OCI-LY3 (cell line): Measurements from ENCODE around the gene ABCG5.

Experiments used
- H2AFZ ChIP-seq: fragments of 200-600, 300-600 bp; shearing (Covaris generic); 2 replicates; pipeline ENCODE4 v1.6.0; 2014; ENCODE audit warnings: antibody characterized with exemption, low read depth, low read length
- H3K27ac ChIP-seq: fragments of 200-600, 300-600 bp; sonication (generic); 2 replicates; pipeline ENCODE4 v1.5.1; 2014; ENCODE audit warnings: mild to moderate bottlenecking, low read length, moderate library complexity, mixed read lengths
- H3K27me3 ChIP-seq: fragments of 200-600, 300-600 bp; sonication (generic); 2 replicates; pipeline ENCODE4 v1.6.1; 2014; ENCODE audit warnings: low read depth, low read length, mixed read lengths
- H3K36me3 ChIP-seq: fragments of 200-600, 300-600 bp; sonication (generic); replicated peaks from 2 replicates; pipeline ENCODE3; 2014; ENCODE audit warnings: low read depth, low read length, mixed read lengths
- H3K4me1 ChIP-seq: fragments of 300-600, 200-600 bp; sonication (generic); 2 replicates; pipeline ENCODE4 v1.6.1; 2014; ENCODE audit warnings: low read length, mixed read lengths
- H3K4me2 ChIP-seq: fragments of 200-600, 300-600 bp; sonication (generic); 2 replicates; pipeline ENCODE4 v1.6.1; 2014; ENCODE audit warnings: low read length, mixed read lengths
- H3K4me3 ChIP-seq: fragments of 300-600, 200-600 bp; sonication (generic); 2 replicates; pipeline ENCODE4 v1.5.1; 2014; ENCODE audit warnings: antibody characterized with exemption, mild to moderate bottlenecking, low read length, moderate library complexity
- H3K79me2 ChIP-seq: fragments of 300-600, 200-600 bp; shearing (Covaris generic); 2 replicates; pipeline ENCODE4 v1.6.1; 2014; ENCODE audit warnings: mild to moderate bottlenecking, low read length, mixed read lengths
- H3K9ac ChIP-seq: fragments of 300-600, 200-600 bp; shearing (Covaris generic); 2 replicates; pipeline ENCODE4 v1.6.0; 2014; ENCODE audit warnings: mild to moderate bottlenecking, low read length, moderate library complexity
- H3K9me3 ChIP-seq: fragments of 200-600, 300-600 bp; shearing (Covaris generic); 2 replicates; pipeline ENCODE4 v1.6.1; 2014; ENCODE audit warnings: low read length, mixed read lengths; ENCODE audit not compliant: insufficient read depth
- H4K20me1 ChIP-seq: fragments of 200-600, 300-600 bp; sonication (generic); 2 replicates; pipeline ENCODE4 v1.6.1; 2016; ENCODE audit warnings: low read length, mixed read lengths; ENCODE audit not compliant: insufficient read depth
- EZH2phosphoT487 ChIP-seq: fragments of 200-600 bp; shearing (Covaris generic); IDR thresholded peaks from 2 replicates; pipeline ENCODE4 v1.6.1; 2018; ENCODE audit warnings: antibody characterized with exemption, mixed run types, low read depth
- TF ChIP-seq, protein P1 (sequence below): fragments of 200-600, 300-600 bp; sonication (generic); IDR thresholded peaks from 2 replicates; pipeline ENCODE4 v1.5.1; 2014; ENCODE audit warnings: antibody characterized with exemption, low read length, low read depth

Gene ABCG5

DNA sequence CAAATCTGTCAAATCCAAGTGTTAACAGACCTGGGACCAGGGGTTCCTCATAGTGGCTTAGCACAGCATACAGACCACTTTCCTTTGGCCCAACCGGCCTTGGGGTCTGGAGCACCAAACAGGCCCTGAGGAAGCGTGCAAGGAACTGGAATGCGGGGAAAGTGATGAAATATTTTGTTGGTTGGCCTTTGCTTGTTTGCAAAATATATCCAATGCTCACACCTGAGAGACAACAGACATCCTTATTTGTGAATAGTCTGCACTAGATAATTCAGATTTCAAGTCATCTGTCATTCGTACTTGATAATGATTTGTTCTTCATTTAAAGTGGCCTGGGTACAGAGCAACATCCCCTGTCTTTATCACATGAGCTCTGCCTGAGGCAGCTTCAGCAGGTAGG is 43.7 kb upstream of the ABCG5 start:
- TF ChIP-seq, protein P1, sequence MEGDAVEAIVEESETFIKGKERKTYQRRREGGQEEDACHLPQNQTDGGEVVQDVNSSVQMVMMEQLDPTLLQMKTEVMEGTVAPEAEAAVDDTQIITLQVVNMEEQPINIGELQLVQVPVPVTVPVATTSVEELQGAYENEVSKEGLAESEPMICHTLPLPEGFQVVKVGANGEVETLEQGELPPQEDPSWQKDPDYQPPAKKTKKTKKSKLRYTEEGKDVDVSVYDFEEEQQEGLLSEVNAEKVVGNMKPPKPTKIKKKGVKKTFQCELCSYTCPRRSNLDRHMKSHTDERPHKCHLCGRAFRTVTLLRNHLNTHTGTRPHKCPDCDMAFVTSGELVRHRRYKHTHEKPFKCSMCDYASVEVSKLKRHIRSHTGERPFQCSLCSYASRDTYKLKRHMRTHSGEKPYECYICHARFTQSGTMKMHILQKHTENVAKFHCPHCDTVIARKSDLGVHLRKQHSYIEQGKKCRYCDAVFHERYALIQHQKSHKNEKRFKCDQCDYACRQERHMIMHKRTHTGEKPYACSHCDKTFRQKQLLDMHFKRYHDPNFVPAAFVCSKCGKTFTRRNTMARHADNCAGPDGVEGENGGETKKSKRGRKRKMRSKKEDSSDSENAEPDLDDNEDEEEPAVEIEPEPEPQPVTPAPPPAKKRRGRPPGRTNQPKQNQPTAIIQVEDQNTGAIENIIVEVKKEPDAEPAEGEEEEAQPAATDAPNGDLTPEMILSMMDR: no peak
- no peak for TF ChIP-seq EZH2phosphoT487
- H3K4me1 ChIP-seq: no peaks in the 10 kb centered on the region
- no peak overlapping the region for H3K4me3 ChIP-seq

DNA sequence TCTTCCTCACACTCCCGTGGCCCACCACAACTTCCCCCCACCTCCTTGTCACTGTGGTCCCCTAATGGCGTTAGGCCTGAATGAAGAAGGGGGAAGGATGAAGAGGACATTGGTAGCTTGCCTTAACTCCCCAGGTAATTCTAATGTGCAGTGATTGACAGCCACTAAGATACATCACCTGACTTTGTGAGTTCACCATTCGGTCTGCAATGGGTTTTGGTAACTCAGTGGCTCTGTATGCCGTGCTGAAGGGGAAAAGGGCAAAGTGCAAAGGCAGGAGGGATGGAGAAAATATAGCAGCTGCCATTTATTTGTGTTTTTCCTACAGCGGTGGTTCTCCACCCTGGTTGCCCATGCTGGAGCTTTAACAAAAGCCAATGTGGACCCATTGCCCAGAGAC is 42.3 kb upstream of the ABCG5 start:
- H3K79me2 ChIP-seq: no peaks in the 10 kb centered on the region
- no peak overlapping the region for H3K9ac ChIP-seq
- no peaks in the 10 kb centered on the region for H3K27me3 ChIP-seq
- H4K20me1 ChIP-seq: no peaks in the 10 kb centered on the region
- no peak overlapping the region for H3K4me3 ChIP-seq
- H3K27ac ChIP-seq: no peak overlapping the region
- no peak overlapping the region for H2AFZ ChIP-seq
- H3K4me2 ChIP-seq: no peak overlapping the region
- H3K4me1 ChIP-seq: no peaks in the 10 kb centered on the region
- H3K9me3 ChIP-seq: no peaks in the 10 kb centered on the region
- no peak for TF ChIP-seq EZH2phosphoT487
- TF ChIP-seq, protein P1: no peak
- H3K36me3 ChIP-seq: peaks cover 3% of the 10 kb centered on the region

More for the DNA sequence above, 43.7 kb upstream of the ABCG5 start:
- Histone ChIP-seq H3K9ac (no peak overlapping the region), H2AFZ (no peak overlapping the region), H3K27ac (no peak overlapping the region), H3K4me2 (no peak overlapping the region), H3K9me3 (no peaks in the 10 kb centered on the region), H3K36me3 (peaks cover 11% of the 10 kb centered on the region), H4K20me1 (no peaks in the 10 kb centered on the region), H3K27me3 (no peaks in the 10 kb centered on the region), H3K79me2 (no peaks in the 10 kb centered on the region)

DNA sequence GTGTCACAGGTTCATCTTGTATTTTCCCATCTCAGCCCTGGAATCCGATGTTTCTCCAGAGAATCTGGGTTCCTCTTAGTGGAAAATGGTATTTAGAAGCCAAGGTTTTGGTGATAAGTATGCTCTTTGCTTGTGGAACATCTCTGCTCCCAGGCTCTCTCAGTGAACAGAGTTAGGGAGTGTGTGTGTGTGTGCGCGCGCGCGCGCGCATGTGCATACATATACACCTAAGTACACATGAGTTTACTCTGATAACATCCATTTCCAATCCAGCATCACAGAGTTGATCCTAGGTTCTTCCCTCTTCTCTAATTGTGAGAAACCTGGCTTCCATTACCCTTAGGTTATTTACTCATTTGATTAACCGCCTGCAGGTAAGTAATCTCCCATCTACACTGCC is 41.8 kb upstream of the ABCG5 start:
- Histone ChIP-seq H3K27ac (no peak overlapping the region), H3K27me3 (no peaks in the 10 kb centered on the region), H3K4me1 (no peaks in the 10 kb centered on the region), H3K9ac (no peak overlapping the region), H3K4me3 (no peak overlapping the region), H3K4me2 (no peak overlapping the region), H4K20me1 (no peaks in the 10 kb centered on the region), H2AFZ (no peak overlapping the region), H3K9me3 (no peaks in the 10 kb centered on the region), H3K79me2 (no peaks in the 10 kb centered on the region), H3K36me3 (peaks cover 3% of the 10 kb centered on the region)
- TF ChIP-seq EZH2phosphoT487: no peak

DNA sequence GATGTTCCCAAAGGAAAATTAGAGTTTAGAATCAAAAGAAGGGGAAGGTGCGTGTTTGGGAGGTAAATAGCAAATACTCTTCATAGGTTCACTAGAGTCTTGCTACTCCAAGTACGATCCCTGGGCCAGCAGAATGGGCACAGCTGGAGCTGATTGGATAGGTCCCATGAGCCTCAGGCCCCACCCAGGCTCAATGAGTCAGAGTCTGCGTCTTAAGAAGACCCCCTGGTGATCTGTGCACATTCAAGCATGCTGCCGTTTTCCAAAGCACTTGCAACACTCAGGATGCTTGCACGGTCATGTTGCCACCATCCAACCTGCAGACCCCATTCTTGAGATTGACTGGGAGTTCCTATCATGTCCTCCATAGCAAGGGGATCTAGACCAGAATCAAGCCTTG is 40.6 kb upstream of the ABCG5 start:
- no peaks in the 10 kb centered on the region for H4K20me1 ChIP-seq
- no peak overlapping the region for H2AFZ ChIP-seq
- H3K36me3 ChIP-seq: no peaks in the 10 kb centered on the region
- TF ChIP-seq EZH2phosphoT487: no peak
- TF ChIP-seq, protein P1: no peak
- H3K27ac ChIP-seq: no peak overlapping the region
- H3K9me3 ChIP-seq: no peaks in the 10 kb centered on the region
- no peak overlapping the region for H3K9ac ChIP-seq
- no peak overlapping the region for H3K4me2 ChIP-seq
- no peak overlapping the region for H3K4me3 ChIP-seq
- H3K27me3 ChIP-seq: no peaks in the 10 kb centered on the region
- no peaks in the 10 kb centered on the region for H3K4me1 ChIP-seq
- no peaks in the 10 kb centered on the region for H3K79me2 ChIP-seq
